Panc1 (cell line): Measurements from ENCODE around the gene HIGD1A. TPM values are rescaled to one million over a fixed set of nuclear protein-coding genes. Genes with fewer than 3 reads are reported as not detected.

Experiments
- ATAC-seq: fragments of 200-7000 bp; cut with Tn5 transposase; 2 replicates; pipeline ENCODE4 v1.9.1; 2020; ENCODE audit warnings: mild to moderate bottlenecking, moderate library complexity
- BruUV-seq: library from RNA; stranded (reverse); fragments of 400-500 nt; replicated peaks from 2 replicates; lab custom pipeline; 2021; lab: Mats Ljungman, UMichigan
- CTCF ChIA-PET: fragments of 300-600 bp; sonication (Branson Sonifier 250); formaldehyde crosslinking; loops from one replicate; lab custom pipeline; 2022; ENCODE audit warnings: antibody characterized with exemption; lab: Charles Lee
- POLR2A ChIA-PET: fragments of 300-600 bp; sonication (Branson Sonifier 250); formaldehyde crosslinking; loops from one replicate; lab custom pipeline; 2022; ENCODE audit warnings: antibody characterized with exemption; lab: Charles Lee
- DNase-seq: peaks from one replicate; pipeline ENCODE4 v3.0.0-alpha.2; 2010; ENCODE audit warnings: low read depth, low spot score
- H3K27ac ChIP-seq: 2 replicates; pipeline ENCODE4 v1.5.1; 2011; ENCODE audit warnings: mild to moderate bottlenecking, low read length, inconsistent platforms
- H3K27me3 ChIP-seq: fragments of 200-500 bp; sonication (Bioruptor generic); 2 replicates; pipeline ENCODE4 v1.6.0; 2014; ENCODE audit warnings: low read length, inconsistent platforms; ENCODE audit not compliant: control insufficient read depth, insufficient read depth
- H3K36me3 ChIP-seq: fragments of 200-500 bp; sonication (Bioruptor generic); 2 replicates; pipeline ENCODE4 v1.5.1; 2014; ENCODE audit warnings: inconsistent platforms, mild to moderate bottlenecking, low read length, moderate library complexity; ENCODE audit not compliant: control insufficient read depth, insufficient read depth
- H3K4me1 ChIP-seq: 2 replicates; pipeline ENCODE4 v1.5.1; 2011; ENCODE audit warnings: inconsistent platforms, mild to moderate bottlenecking, low read length, moderate library complexity; ENCODE audit not compliant: control insufficient read depth, insufficient read depth
- H3K4me3 ChIP-seq, 2 experiments: 2 replicates each; pipeline ENCODE4 v1.5.1; 2011 to 2012; ENCODE audit warnings: low read depth in 2 of 2, low read length in 2 of 2, mild to moderate bottlenecking in 2 of 2, inconsistent platforms in 1 of 2, moderate library complexity in 1 of 2
- H3K9me3 ChIP-seq: fragments of 200-500 bp; sonication (Bioruptor generic); 2 replicates; pipeline ENCODE4 v1.5.1; 2014; ENCODE audit warnings: low read depth, mild to moderate bottlenecking, inconsistent platforms, low read length, moderate library complexity; ENCODE audit not compliant: control insufficient read depth, insufficient read depth
- POLR2AphosphoS5 ChIP-seq: IDR thresholded peaks from 2 replicates; pipeline ENCODE4 v1.6.1; 2012; ENCODE audit warnings: mild to moderate bottlenecking, low read depth, low read length, moderate library complexity
- SIN3A ChIP-seq: IDR thresholded peaks from 2 replicates; pipeline ENCODE4 v1.6.1; 2012; ENCODE audit warnings: low read depth, mild to moderate bottlenecking, low read length, moderate library complexity, borderline replicate concordance; ENCODE audit not compliant: insufficient read depth
- TCF7L2 ChIP-seq: IDR thresholded peaks from 2 replicates; pipeline ENCODE4 v1.6.1; 2011; ENCODE audit warnings: mild to moderate bottlenecking, low read depth, low read length, inconsistent platforms
- in situ Hi-C: cut with HindIII; loops from 2 replicates; pipeline ENCODE4 v1.10.0; 2016; ENCODE audit warnings: low sequenced_read_pairs, low pct_unique_long_range_greater_than_20kb
- intact Hi-C: fragments of 100-400 bp; cut with micrococcal nuclease; formaldehyde crosslinking; loops from one replicate; pipeline ENCODE4 v1.10.0; 2022; ENCODE audit not compliant: unreplicated experiment
- total RNA-seq: library from RNA; stranded (reverse); gene quantifications from one replicate; pipeline ENCODE4 v1.2.1, GENCODE V29; 2021; ENCODE audit not compliant: unreplicated experiment
- TF ChIP-seq, protein P1 (sequence below): fragments of 450-650 bp; IDR thresholded peaks from 2 replicates; pipeline ENCODE4 v1.5.1; 2017; ENCODE audit warnings: mild to moderate bottlenecking
- TF ChIP-seq, protein P2 (sequence below), 2 experiments: IDR thresholded peaks; 2 replicates each; pipeline ENCODE4 v1.6.1; 2011 to 2012; ENCODE audit warnings: low read depth in 2 of 2, control low read depth in 1 of 2, low read length in 1 of 2, mild to moderate bottlenecking in 1 of 2, moderate library complexity in 1 of 2; ENCODE audit not compliant: insufficient read depth in 1 of 2

Gene HIGD1A
- total RNA-seq, 1 experiment from 2014 or later: 74.6 TPM

- TF ChIP-seq, protein P1, sequence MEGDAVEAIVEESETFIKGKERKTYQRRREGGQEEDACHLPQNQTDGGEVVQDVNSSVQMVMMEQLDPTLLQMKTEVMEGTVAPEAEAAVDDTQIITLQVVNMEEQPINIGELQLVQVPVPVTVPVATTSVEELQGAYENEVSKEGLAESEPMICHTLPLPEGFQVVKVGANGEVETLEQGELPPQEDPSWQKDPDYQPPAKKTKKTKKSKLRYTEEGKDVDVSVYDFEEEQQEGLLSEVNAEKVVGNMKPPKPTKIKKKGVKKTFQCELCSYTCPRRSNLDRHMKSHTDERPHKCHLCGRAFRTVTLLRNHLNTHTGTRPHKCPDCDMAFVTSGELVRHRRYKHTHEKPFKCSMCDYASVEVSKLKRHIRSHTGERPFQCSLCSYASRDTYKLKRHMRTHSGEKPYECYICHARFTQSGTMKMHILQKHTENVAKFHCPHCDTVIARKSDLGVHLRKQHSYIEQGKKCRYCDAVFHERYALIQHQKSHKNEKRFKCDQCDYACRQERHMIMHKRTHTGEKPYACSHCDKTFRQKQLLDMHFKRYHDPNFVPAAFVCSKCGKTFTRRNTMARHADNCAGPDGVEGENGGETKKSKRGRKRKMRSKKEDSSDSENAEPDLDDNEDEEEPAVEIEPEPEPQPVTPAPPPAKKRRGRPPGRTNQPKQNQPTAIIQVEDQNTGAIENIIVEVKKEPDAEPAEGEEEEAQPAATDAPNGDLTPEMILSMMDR: no peak
- TF ChIP-seq POLR2AphosphoS5 (no peak), TCF7L2 (no peak), SIN3A (no peak)
- TF ChIP-seq, protein P2, sequence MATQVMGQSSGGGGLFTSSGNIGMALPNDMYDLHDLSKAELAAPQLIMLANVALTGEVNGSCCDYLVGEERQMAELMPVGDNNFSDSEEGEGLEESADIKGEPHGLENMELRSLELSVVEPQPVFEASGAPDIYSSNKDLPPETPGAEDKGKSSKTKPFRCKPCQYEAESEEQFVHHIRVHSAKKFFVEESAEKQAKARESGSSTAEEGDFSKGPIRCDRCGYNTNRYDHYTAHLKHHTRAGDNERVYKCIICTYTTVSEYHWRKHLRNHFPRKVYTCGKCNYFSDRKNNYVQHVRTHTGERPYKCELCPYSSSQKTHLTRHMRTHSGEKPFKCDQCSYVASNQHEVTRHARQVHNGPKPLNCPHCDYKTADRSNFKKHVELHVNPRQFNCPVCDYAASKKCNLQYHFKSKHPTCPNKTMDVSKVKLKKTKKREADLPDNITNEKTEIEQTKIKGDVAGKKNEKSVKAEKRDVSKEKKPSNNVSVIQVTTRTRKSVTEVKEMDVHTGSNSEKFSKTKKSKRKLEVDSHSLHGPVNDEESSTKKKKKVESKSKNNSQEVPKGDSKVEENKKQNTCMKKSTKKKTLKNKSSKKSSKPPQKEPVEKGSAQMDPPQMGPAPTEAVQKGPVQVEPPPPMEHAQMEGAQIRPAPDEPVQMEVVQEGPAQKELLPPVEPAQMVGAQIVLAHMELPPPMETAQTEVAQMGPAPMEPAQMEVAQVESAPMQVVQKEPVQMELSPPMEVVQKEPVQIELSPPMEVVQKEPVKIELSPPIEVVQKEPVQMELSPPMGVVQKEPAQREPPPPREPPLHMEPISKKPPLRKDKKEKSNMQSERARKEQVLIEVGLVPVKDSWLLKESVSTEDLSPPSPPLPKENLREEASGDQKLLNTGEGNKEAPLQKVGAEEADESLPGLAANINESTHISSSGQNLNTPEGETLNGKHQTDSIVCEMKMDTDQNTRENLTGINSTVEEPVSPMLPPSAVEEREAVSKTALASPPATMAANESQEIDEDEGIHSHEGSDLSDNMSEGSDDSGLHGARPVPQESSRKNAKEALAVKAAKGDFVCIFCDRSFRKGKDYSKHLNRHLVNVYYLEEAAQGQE (IDR thresholded peaks at IDR 0.05; ENCODE audit: insufficient read depth in 1 of 2, low read depth in 2 of 2, low read length in 1 of 2): no peak
- ChIA-PET CTCF (no interaction called here), POLR2A (no interaction called here)
- no peaks in the 10 kb centered on the region for H3K9me3 ChIP-seq
- no peaks in the 10 kb centered on the region; the same call in 1 of the 2 replicates for H3K27me3 ChIP-seq
- H3K4me3 ChIP-seq: peak overlapping the region; percentile 79 to 86
- TSS peak; percentile 68 for BruUV-seq
- H3K4me1 ChIP-seq: peaks cover 7% of the 10 kb centered on the region
- in situ Hi-C loops (no loop called here), intact Hi-C loops (no loop called here)
- ATAC-seq: peak; percentile 33
- H3K36me3 ChIP-seq: peaks cover 9% of the 10 kb centered on the region; the same call in 1 of the 2 replicates
- peak overlapping the region; percentile 86 for H3K27ac ChIP-seq
- no peak for DNase-seq
Observed at GRCh38 chr3:42803414-42804105, 730 bp downstream of the HIGD1A start.

DNA sequence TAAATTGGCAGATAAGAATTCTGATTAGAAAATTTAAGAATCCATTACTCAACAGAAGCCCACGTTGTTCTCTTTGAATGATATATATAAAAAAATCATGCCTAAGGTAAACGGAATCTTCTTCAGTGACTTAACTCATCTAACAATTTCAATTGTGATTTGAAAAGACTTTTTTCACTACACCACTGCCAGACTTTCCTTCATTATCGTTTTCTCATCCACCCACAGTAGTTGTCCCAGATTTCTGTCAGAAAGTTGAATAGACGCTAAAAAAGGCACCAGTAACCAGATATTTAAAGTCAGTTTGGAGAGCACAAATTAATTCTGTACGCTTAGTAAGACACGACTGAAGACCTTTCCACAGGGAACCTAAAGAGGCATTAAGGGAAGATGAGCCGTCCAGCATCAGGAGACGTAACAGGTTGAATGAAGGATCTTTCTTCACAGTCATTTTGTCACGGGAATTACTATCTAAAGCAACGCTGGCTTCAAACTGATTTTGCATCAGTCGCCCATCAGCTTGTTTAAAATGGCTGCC, 1.3 kb downstream of the HIGD1A start:
- Histone ChIP-seq H3K27ac (peak overlapping the region; percentile 86), H3K9me3 (no peaks in the 10 kb centered on the region), H3K27me3 (no peaks in the 10 kb centered on the region; the same call in 1 of the 2 replicates), H3K36me3 (peaks cover 9% of the 10 kb centered on the region; the same call in 1 of the 2 replicates), H3K4me3 (peak overlapping the region; percentile 79 to 86), H3K4me1 (peaks cover 7% of the 10 kb centered on the region)
- TF ChIP-seq SIN3A (no peak), POLR2AphosphoS5 (no peak), TCF7L2 (no peak)
- TF ChIP-seq, protein P2 (IDR thresholded peaks at IDR 0.05; ENCODE audit: insufficient read depth in 1 of 2, low read depth in 2 of 2, low read length in 1 of 2): no peak
- TF ChIP-seq, protein P1: no peak
- no TSS peak for BruUV-seq
- in situ Hi-C loops (no loop called here), intact Hi-C loops (no loop called here)
- ATAC-seq: no peak
- CTCF ChIA-PET: no interaction called here
- no peak for DNase-seq
- POLR2A ChIA-PET: no interaction called here
